Lower leg skin (tissue), 3 donors: Measurements from ENCODE around the gene RASL10B.

ENCODE experiments used
- CTCF ChIP-seq, 3 donors: fragments of 450-650 bp; IDR thresholded peaks; one replicate each; pipeline ENCODE4 v1.5.1; 2016; ENCODE audit warnings: antibody characterized with exemption in 3 of 3, mild to moderate bottlenecking in 3 of 3, moderate library complexity in 2 of 3
- POLR2A ChIP-seq, 2 donors: fragments of 450-650 bp; IDR thresholded peaks; one replicate each; pipeline ENCODE4 v1.6.1; 2016 to 2017; ENCODE audit warnings: antibody characterized with exemption in 2 of 2, mild to moderate bottlenecking in 1 of 2, moderate library complexity in 1 of 2

- TF ChIP-seq CTCF (IDR thresholded peaks at IDR 0.05) (peak in 1 of 3 donors; percentile 73), POLR2A (IDR thresholded peaks at IDR 0.05) (no peak)
Observed at GRCh38 chr17:35747540-35748017, 16.1 kb downstream of the RASL10B start.
